Stimulated activated CD4-positive, alpha-beta T cell treated with anti-CD3 and anti-CD28 coated beads, Interleukin-2, amount 100 ng/mL, for 24 hours (primary cell): ENCODE measurements around the gene PIP5K1C.
"Not testable (repeated sequence)": the region's sequence is repeated elsewhere in the genome, so short reads cannot be mapped to it uniquely, and the experiment has no call there.

Source experiments
- DNase-seq, 2 donors: peaks; one replicate each; pipeline ENCODE4 v3.0.0-alpha.2; 2020

PIP5K1C gene

GRCh38 chr19:3585301-3586126 lies 114.8 kb downstream of the PIP5K1C start, which contains the start of gene GIPC3:
TSS of gene GIPC3 (plus strand) at chr19:3585478. CDS start at chr19:3585598, 120 bp downstream.
- no peak for DNase-seq

DNA sequence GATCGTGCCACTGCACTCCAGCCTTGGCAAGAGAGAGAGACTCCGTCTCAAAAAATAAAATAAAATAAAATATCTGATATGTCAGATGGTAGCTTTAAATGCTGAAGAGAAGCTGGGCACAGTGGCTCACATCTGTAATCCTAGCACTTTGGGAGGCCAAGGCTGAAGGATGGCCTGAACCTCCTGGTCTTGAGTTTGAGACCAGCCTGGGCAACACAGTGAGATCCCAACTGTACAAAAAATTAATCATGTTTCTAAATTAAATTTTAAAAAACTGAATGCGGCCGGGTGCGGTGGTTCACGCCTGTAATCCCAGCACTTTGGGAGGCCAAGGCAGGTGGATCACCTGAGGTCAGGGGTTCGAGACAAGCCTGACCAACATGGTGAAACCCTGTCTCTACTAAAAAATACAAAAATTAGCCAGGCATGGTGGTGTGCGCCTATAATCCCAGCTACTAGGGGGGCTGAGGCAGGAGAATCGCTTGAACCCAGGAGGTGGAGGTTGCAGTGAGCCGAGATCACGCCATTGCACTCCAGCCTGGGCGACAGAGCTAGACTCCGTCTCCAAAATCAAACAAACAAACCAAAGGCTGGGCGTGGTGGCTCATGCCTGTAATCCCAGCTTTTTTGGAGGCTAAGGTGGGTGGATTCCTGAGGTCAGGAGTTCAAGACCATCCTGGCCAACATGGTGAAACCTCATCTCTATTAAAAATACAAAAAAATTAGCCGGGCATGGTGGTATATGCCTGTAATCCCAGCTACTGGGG lies 116.0 kb downstream of the PIP5K1C start:
- not testable (repeated sequence) for DNase-seq

DNA sequence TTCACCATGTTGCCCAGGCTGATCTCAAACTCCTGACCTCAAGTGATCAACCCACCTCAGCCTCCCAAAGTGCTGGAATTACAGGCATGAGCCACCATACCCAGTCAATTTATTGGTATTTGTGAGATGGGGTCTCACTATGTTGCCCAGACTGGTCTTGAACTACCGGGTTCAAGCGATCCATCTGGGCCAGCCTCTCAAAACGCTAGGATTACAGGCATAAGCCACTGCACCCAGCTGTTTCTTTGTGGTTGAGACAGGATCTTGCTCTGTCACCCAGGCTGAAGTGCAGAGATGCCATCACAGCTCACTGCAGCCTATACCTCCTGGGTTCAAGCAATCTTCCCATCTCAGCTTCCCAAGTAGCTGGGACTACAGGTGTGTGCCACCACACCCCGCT lies 118.5 kb downstream of the PIP5K1C start:
- DNase-seq = not testable (repeated sequence)
